GM19438 (cell line): ENCODE results near the gene TASP1.

Source experiments
- ATAC-seq: cut with Tn5 transposase; IDR thresholded peaks from one replicate; pipeline ENCODE4 v1.9.1; 2021; ENCODE audit warnings: low read depth; ENCODE audit not compliant: unreplicated experiment

Gene TASP1

GRCh38 chr20:13580707-13581106 is 58.0 kb downstream of the TASP1 start:
- no peak for ATAC-seq

GRCh38 chr20:13574071-13574470 is 64.7 kb downstream of the TASP1 start:
- no peak for ATAC-seq

- no peak for ATAC-seq
Observed at GRCh38 chr20:13571662-13572061, 67.1 kb downstream of the TASP1 start.

GRCh38 chr20:13567663-13568062 is 71.1 kb downstream of the TASP1 start:
- no peak for ATAC-seq

GRCh38 chr20:13563854-13564253 is 74.9 kb downstream of the TASP1 start:
- ATAC-seq, result no peak

GRCh38 chr20:13554706-13555105 is 84.0 kb downstream of the TASP1 start:
- no peak for ATAC-seq

GRCh38 chr20:13554076-13554475 is 84.7 kb downstream of the TASP1 start:
- ATAC-seq, result no peak

- ATAC-seq, result no peak
Observed at GRCh38 chr20:13552061-13552460, 86.7 kb downstream of the TASP1 start.

- ATAC-seq, result no peak
Observed at GRCh38 chr20:13549451-13549850, 89.3 kb downstream of the TASP1 start.

GRCh38 chr20:13546497-13547131 is 92.1 kb downstream of the TASP1 start:
- no peak for ATAC-seq

GRCh38 chr20:13545790-13546189 is 92.9 kb downstream of the TASP1 start:
- ATAC-seq, result no peak

- no peak for ATAC-seq
Observed at GRCh38 chr20:13543783-13544182, 94.9 kb downstream of the TASP1 start.

- no peak for ATAC-seq
Observed at GRCh38 chr20:13535627-13536026, 103.1 kb downstream of the TASP1 start.

- ATAC-seq, result no peak
Observed at GRCh38 chr20:13533946-13534345, 104.8 kb downstream of the TASP1 start.

GRCh38 chr20:13530146-13530545 is 108.6 kb downstream of the TASP1 start:
- ATAC-seq, result no peak

GRCh38 chr20:13526551-13526950 is 112.2 kb downstream of the TASP1 start:
- ATAC-seq, result no peak

- no peak for ATAC-seq
Observed at GRCh38 chr20:13525225-13525940, 113.3 kb downstream of the TASP1 start.

GRCh38 chr20:13524339-13524738 is 114.4 kb downstream of the TASP1 start:
- no peak for ATAC-seq

GRCh38 chr20:13517831-13518230 is 120.9 kb downstream of the TASP1 start:
- ATAC-seq, result no peak

GRCh38 chr20:13515796-13516558 is 122.8 kb downstream of the TASP1 start:
- no peak for ATAC-seq

GRCh38 chr20:13515291-13515690 is 123.4 kb downstream of the TASP1 start:
- no peak for ATAC-seq
